ENCODE results near the gene CIDEA.

DNA sequence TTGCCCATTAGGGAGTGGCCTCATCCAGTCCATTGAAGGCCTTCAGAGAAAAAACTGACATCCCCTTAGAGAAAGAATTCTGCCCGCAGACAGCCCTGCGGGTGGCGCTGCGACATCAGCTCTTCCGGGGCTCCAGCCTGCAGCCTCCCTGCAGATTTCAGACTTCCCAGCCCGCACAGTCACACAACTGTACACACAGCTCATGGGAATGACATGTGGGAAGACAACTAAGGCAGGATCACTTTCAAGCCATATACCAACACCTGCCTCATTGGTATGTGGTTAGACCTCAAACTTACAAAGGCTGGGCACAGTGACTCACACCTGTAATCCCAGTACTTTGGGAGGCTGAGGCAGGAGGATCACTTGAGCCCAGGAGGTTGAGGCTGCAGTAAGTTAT lies 29.1 kb downstream of the CIDEA start:
- TF ChIP-seq, protein P1, sequence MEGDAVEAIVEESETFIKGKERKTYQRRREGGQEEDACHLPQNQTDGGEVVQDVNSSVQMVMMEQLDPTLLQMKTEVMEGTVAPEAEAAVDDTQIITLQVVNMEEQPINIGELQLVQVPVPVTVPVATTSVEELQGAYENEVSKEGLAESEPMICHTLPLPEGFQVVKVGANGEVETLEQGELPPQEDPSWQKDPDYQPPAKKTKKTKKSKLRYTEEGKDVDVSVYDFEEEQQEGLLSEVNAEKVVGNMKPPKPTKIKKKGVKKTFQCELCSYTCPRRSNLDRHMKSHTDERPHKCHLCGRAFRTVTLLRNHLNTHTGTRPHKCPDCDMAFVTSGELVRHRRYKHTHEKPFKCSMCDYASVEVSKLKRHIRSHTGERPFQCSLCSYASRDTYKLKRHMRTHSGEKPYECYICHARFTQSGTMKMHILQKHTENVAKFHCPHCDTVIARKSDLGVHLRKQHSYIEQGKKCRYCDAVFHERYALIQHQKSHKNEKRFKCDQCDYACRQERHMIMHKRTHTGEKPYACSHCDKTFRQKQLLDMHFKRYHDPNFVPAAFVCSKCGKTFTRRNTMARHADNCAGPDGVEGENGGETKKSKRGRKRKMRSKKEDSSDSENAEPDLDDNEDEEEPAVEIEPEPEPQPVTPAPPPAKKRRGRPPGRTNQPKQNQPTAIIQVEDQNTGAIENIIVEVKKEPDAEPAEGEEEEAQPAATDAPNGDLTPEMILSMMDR (IDR thresholded peaks at IDR 0.05): no peak
- no peak for TF ChIP-seq POLR2A (IDR thresholded peaks at IDR 0.05)

All from heart left ventricle (tissue), 13 donors.